GM23338 (cell line): ENCODE data around the gene RPL29.

Experiments used
- CREB1 ChIP-seq: fragments of 250-450 bp; sonication (Bioruptor Pico); IDR thresholded peaks from 2 replicates; pipeline ENCODE4 v1.5.0; 2020; ENCODE audit warnings: low read depth, mild to moderate bottlenecking, moderate library complexity
- EZH2 ChIP-seq: fragments of 200-600 bp; sonication (generic); IDR thresholded peaks from one replicate; pipeline ENCODE4 v1.8.0; 2017; ENCODE audit warnings: antibody characterized with exemption, mild to moderate bottlenecking, low read depth; ENCODE audit not compliant: unreplicated experiment
- EZH2phosphoT487 ChIP-seq: fragments of 200-600 bp; sonication (generic); IDR thresholded peaks from one replicate; pipeline ENCODE4 v1.8.1; 2018; ENCODE audit warnings: antibody characterized with exemption; ENCODE audit not compliant: unreplicated experiment
- JUNB ChIP-seq: IDR thresholded peaks from one replicate; pipeline ENCODE4 v1.6.1; 2016; ENCODE audit warnings: antibody characterized with exemption; ENCODE audit not compliant: unreplicated experiment
- NANOG ChIP-seq: IDR thresholded peaks from 2 replicates; pipeline ENCODE4 v1.6.1; 2016; ENCODE audit warnings: antibody characterized with exemption, borderline replicate concordance
- POLR2AphosphoS5 ChIP-seq: IDR thresholded peaks from 2 replicates; pipeline ENCODE4 v1.6.1; 2016; ENCODE audit warnings: antibody characterized with exemption, low read depth
- ZNF331 ChIP-seq: fragments of 250-450 bp; sonication (Bioruptor Pico); IDR thresholded peaks from 2 replicates; pipeline ENCODE4 v1.5.0; 2020; ENCODE audit warnings: low read depth, mild to moderate bottlenecking, moderate library complexity
- TF ChIP-seq, protein P1 (sequence below), 2 experiments: fragments of 200-600 bp in 1 of 2; sonication (generic) in 1 of 2; conservative IDR thresholded peaks; 2 replicates each; pipeline versions ENCODE4 v1.5.1 to v1.6.1; 2016 to 2017; ENCODE audit warnings: antibody characterized with exemption in 2 of 2, low read depth in 2 of 2, mild to moderate bottlenecking in 2 of 2, moderate library complexity in 1 of 2
- TF ChIP-seq, protein P2 (sequence below): IDR thresholded peaks from one replicate; pipeline ENCODE4 v1.6.1; 2018; ENCODE audit warnings: antibody characterized with exemption; ENCODE audit not compliant: unreplicated experiment
- TF ChIP-seq, protein P3 (sequence below): IDR thresholded peaks from 2 replicates; pipeline ENCODE4 v1.6.1; 2016; ENCODE audit warnings: antibody characterized with exemption

DNA sequence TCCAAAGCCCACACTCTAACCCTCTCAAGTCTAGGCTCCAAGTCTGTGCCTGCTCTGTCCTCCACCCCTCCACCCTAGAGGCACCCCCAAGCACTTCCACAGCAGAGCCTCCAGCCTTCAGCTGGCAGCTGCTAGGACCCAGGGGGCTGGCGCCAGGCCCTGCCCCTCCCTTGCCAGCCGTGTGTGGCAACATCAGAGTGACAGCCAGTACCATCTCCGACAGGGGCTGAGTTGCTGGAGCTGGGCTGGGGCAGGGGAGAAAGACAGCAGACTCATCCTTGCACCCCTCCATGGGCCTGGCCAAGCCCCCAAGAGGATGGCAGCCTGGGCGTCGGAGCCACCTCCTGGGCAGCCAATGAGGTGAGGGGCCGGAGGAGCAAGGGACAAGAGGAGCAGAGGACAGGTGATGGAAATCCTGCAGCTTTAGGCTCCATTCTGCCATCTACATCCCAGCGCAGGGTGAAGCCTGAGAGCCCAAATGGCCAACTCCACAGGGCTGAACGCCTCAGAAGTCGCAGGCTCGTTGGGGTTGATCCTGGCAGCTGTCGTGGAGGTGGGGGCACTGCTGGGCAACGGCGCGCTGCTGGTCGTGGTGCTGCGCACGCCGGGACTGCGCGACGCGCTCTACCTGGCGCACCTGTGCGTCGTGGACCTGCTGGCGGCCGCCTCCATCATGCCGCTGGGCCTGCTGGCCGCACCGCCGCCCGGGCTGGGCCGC, 40.4 kb downstream of the RPL29 start, which contains the start of gene GPR62:
- no peak for TF ChIP-seq EZH2
- TF ChIP-seq, protein P1, sequence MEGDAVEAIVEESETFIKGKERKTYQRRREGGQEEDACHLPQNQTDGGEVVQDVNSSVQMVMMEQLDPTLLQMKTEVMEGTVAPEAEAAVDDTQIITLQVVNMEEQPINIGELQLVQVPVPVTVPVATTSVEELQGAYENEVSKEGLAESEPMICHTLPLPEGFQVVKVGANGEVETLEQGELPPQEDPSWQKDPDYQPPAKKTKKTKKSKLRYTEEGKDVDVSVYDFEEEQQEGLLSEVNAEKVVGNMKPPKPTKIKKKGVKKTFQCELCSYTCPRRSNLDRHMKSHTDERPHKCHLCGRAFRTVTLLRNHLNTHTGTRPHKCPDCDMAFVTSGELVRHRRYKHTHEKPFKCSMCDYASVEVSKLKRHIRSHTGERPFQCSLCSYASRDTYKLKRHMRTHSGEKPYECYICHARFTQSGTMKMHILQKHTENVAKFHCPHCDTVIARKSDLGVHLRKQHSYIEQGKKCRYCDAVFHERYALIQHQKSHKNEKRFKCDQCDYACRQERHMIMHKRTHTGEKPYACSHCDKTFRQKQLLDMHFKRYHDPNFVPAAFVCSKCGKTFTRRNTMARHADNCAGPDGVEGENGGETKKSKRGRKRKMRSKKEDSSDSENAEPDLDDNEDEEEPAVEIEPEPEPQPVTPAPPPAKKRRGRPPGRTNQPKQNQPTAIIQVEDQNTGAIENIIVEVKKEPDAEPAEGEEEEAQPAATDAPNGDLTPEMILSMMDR (conservative IDR thresholded peaks at IDR 0.05; ENCODE audit: low read depth in 2 of 2), result no peak
- no peak for TF ChIP-seq POLR2AphosphoS5
- TF ChIP-seq CREB1 (CRISPR knock-in tag), result peak; percentile 58; the same call in 1 of the 2 replicates
- TF ChIP-seq, protein P2, sequence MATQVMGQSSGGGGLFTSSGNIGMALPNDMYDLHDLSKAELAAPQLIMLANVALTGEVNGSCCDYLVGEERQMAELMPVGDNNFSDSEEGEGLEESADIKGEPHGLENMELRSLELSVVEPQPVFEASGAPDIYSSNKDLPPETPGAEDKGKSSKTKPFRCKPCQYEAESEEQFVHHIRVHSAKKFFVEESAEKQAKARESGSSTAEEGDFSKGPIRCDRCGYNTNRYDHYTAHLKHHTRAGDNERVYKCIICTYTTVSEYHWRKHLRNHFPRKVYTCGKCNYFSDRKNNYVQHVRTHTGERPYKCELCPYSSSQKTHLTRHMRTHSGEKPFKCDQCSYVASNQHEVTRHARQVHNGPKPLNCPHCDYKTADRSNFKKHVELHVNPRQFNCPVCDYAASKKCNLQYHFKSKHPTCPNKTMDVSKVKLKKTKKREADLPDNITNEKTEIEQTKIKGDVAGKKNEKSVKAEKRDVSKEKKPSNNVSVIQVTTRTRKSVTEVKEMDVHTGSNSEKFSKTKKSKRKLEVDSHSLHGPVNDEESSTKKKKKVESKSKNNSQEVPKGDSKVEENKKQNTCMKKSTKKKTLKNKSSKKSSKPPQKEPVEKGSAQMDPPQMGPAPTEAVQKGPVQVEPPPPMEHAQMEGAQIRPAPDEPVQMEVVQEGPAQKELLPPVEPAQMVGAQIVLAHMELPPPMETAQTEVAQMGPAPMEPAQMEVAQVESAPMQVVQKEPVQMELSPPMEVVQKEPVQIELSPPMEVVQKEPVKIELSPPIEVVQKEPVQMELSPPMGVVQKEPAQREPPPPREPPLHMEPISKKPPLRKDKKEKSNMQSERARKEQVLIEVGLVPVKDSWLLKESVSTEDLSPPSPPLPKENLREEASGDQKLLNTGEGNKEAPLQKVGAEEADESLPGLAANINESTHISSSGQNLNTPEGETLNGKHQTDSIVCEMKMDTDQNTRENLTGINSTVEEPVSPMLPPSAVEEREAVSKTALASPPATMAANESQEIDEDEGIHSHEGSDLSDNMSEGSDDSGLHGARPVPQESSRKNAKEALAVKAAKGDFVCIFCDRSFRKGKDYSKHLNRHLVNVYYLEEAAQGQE, result no peak
- no peak for TF ChIP-seq JUNB
- TF ChIP-seq, protein P3, sequence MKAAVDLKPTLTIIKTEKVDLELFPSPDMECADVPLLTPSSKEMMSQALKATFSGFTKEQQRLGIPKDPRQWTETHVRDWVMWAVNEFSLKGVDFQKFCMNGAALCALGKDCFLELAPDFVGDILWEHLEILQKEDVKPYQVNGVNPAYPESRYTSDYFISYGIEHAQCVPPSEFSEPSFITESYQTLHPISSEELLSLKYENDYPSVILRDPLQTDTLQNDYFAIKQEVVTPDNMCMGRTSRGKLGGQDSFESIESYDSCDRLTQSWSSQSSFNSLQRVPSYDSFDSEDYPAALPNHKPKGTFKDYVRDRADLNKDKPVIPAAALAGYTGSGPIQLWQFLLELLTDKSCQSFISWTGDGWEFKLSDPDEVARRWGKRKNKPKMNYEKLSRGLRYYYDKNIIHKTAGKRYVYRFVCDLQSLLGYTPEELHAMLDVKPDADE, result no peak
- no peak for TF ChIP-seq EZH2phosphoT487
- TF ChIP-seq NANOG, result no peak
- TF ChIP-seq ZNF331 (CRISPR knock-in tag), result no peak
